B cell (primary cell): ENCODE results near the gene SAP30L. TPM values are rescaled to one million over a fixed set of nuclear protein-coding genes. Genes with fewer than 3 reads are reported as not detected.

Source experiments
- ATAC-seq: fragments of 200-7000 bp; cut with Tn5 transposase; one replicate; pipeline ENCODE4 v1.10.0; 2021; ENCODE audit warnings: low read depth, mild to moderate bottlenecking, moderate number of reproducible peaks, moderate library complexity
- CTCF ChIA-PET: fragments of 350-600 bp; sonication (Branson Sonifier 250); formaldehyde crosslinking; loops from one replicate; lab custom pipeline; 2021; ENCODE audit warnings: antibody characterized with exemption, inconsistent platforms; lab: Charles Lee
- POLR2A ChIA-PET: fragments of 350-600 bp; sonication (Branson Sonifier 250); formaldehyde crosslinking; loops from one replicate; lab custom pipeline; 2021; ENCODE audit warnings: antibody characterized with exemption; lab: Charles Lee
- DNase-seq: peaks from one replicate; pipeline ENCODE4 v3.0.0; 2013
- H2AFZ ChIP-seq: 2 replicates; pipeline ENCODE4 v1.6.1; 2012; ENCODE audit warnings: mild to moderate bottlenecking, low read depth, low read length; ENCODE audit not compliant: insufficient read depth, poor library complexity, severe bottlenecking
- H3K27ac ChIP-seq, 2 donors: 1 replicate in 1 of 2; 2 replicates in 1 of 2; pipeline ENCODE4 v1.5.1; 2012 to 2013; ENCODE audit warnings: low read length in 2 of 2, mild to moderate bottlenecking in 2 of 2, moderate library complexity in 1 of 2
- H3K27me3 ChIP-seq, 4 experiments: fragments of 200-600 bp in 1 of 4; sonication (generic) in 1 of 4; replicated peaks in 1 of 4; 1 replicate in 2 of 4; 2 replicates in 2 of 4; pipeline versions ENCODE4 v1.6.1 to v1.7.0; 2013 to 2016; ENCODE audit warnings: low read length in 3 of 4, mild to moderate bottlenecking in 2 of 4, mixed read lengths in 1 of 4, moderate library complexity in 1 of 4; ENCODE audit not compliant: insufficient read depth in 4 of 4, control insufficient read depth in 3 of 4; ENCODE audit errors: control extremely low read depth in 1 of 4
- H3K36me3 ChIP-seq, 2 experiments: replicated peaks in 1 of 2; 1 replicate in 1 of 2; 2 replicates in 1 of 2; pipeline versions ENCODE4 v1.6.1 to v1.7.1; 2013; ENCODE audit warnings: low read length in 1 of 2; ENCODE audit not compliant: insufficient read depth in 2 of 2, control insufficient read depth in 1 of 2; ENCODE audit errors: control extremely low read depth in 1 of 2, extremely low read depth in 1 of 2
- H3K4me1 ChIP-seq, 2 donors: fragments of 200-600 bp in 1 of 2; sonication (generic) in 1 of 2; 1 replicate in 1 of 2; 2 replicates in 1 of 2; pipeline versions ENCODE4 v1.5.1 to v1.6.1; 2013 to 2017; ENCODE audit warnings: low read length in 2 of 2; ENCODE audit not compliant: control insufficient read depth in 2 of 2, insufficient read depth in 2 of 2
- H3K4me2 ChIP-seq: replicated peaks from 2 replicates; pipeline ENCODE3; 2012; ENCODE audit warnings: mild to moderate bottlenecking, low read depth, low read length; ENCODE audit not compliant: poor library complexity, severe bottlenecking
- H3K4me3 ChIP-seq, 5 experiments: fragments of 200-600 bp in 1 of 5; sonication (generic) in 1 of 5; 1 replicate in 3 of 5; 2 replicates in 2 of 5; pipeline versions ENCODE4 v1.5.1 to v1.7.0; 2011 to 2016; ENCODE audit warnings: low read length in 4 of 5, mild to moderate bottlenecking in 4 of 5, low read depth in 2 of 5, control low read depth in 1 of 5, moderate library complexity in 1 of 5; ENCODE audit not compliant: insufficient read depth in 1 of 5; ENCODE audit errors: control extremely low read depth in 1 of 5, extremely low read depth in 1 of 5
- H3K79me2 ChIP-seq: fragments of 200-600 bp; sonication (generic); one replicate; pipeline ENCODE4 v1.6.0; 2016; ENCODE audit warnings: low read length; ENCODE audit not compliant: control insufficient read depth, insufficient read depth
- H3K9ac ChIP-seq: fragments of 200-600 bp; sonication (generic); 2 replicates; pipeline ENCODE4 v1.6.1; 2017; ENCODE audit warnings: mild to moderate bottlenecking, low read length, moderate library complexity
- H3K9me3 ChIP-seq, 3 donors: one replicate each; pipeline versions ENCODE4 v1.6.1 to v1.7.1; 2013; ENCODE audit warnings: low read length in 2 of 3; ENCODE audit not compliant: control insufficient read depth in 2 of 3, insufficient read depth in 1 of 3; ENCODE audit errors: control extremely low read depth in 1 of 3
- H4K20me1 ChIP-seq: 2 replicates; pipeline ENCODE4 v1.6.0; 2012; ENCODE audit warnings: mild to moderate bottlenecking, low read length; ENCODE audit not compliant: insufficient read depth, control insufficient read depth, poor library complexity, severe bottlenecking
- H3K27ac Mint-ChIP-seq: one replicate; pipeline ENCODE4 v1.8.0; 2021; ENCODE audit warnings: mixed read lengths
- H3K27me3 Mint-ChIP-seq: one replicate; pipeline ENCODE4 v1.8.0; 2021; ENCODE audit warnings: mixed read lengths
- H3K4me1 Mint-ChIP-seq: one replicate; pipeline ENCODE4 v1.8.0; 2021; ENCODE audit warnings: mixed read lengths
- H3K4me3 Mint-ChIP-seq: one replicate; pipeline ENCODE4 v1.8.0; 2021; ENCODE audit warnings: mixed read lengths
- H3K9me3 Mint-ChIP-seq: one replicate; pipeline ENCODE4 v1.8.0; 2022; ENCODE audit warnings: mixed read lengths; ENCODE audit not compliant: insufficient read depth
- CTCF ChIP-seq: fragments of 200-600 bp; IDR thresholded peaks from one replicate; pipeline ENCODE4 v1.8.0; 2022; ENCODE audit warnings: antibody characterized with exemption, mild to moderate bottlenecking
- EZH2 ChIP-seq: IDR thresholded peaks from 2 replicates; pipeline ENCODE4 v1.6.1; 2012; ENCODE audit warnings: borderline replicate concordance, low read depth, mild to moderate bottlenecking, moderate library complexity, low read length; ENCODE audit not compliant: insufficient read depth, poor library complexity, severe bottlenecking
- WGBS: methylation state at CpG from one replicate; pipeline ENCODE4 v1.1.5; 2013; ENCODE audit warnings: missing lambda C conversion rate; ENCODE audit not compliant: insufficient coverage; 5-methylcytosine and 5-hydroxymethylcytosine counted together
- intact Hi-C: fragments of 100-400 bp; cut with micrococcal nuclease; formaldehyde crosslinking; loops from one replicate; pipeline ENCODE4 v1.10.0; 2022
- polyA plus RNA-seq: library from polyadenylated mRNA; depleted of rRNA; stranded (reverse); fragments of >200 nt; gene quantifications from 2 replicates; pipeline ENCODE4 v1.2.3, GENCODE V29; 2012
- total RNA-seq, 2 donors: library from RNA; stranded (reverse); fragments of 120-200 nt in 1 of 2; gene quantifications; 1 replicate in 1 of 2; 2 replicates in 1 of 2; pipeline versions ENCODE4 v1.2.3 to v1.2.4, GENCODE V29; 2013 to 2022

Gene SAP30L
- total and polyA plus RNA-seq, 2 donors (not counting 1 experiment from before 2014, with no cell fraction given) = 34.8 to 41.5 TPM

GRCh38 chr5:154482528-154483449 is 37.0 kb downstream of the SAP30L start:
- no peak overlapping the region for H3K4me3 ChIP-seq
- peak overlapping the region; percentile 2 for H3K4me2 ChIP-seq
- H2AFZ ChIP-seq = no peak overlapping the region
- no peaks in the 10 kb centered on the region for H4K20me1 ChIP-seq
- intact Hi-C loops = no loop called here
- peaks cover 0 to 100% (median 86%) of the 10 kb centered on the region in 4 experiments for H3K27me3 ChIP-seq
- H3K79me2 ChIP-seq = no peaks in the 10 kb centered on the region
- ATAC-seq (no peak), DNase-seq (peak; percentile 36)
- no peak overlapping the region for H3K27ac ChIP-seq
- peaks cover 31% of the 10 kb centered on the region for H3K4me1 Mint-ChIP-seq
- H3K9ac ChIP-seq = no peak overlapping the region
- WGBS = 7% methylated on average over 44 of the region's 49 CpGs
- TF ChIP-seq EZH2 (no peak), CTCF (no peak)
- H3K27me3 Mint-ChIP-seq = peaks cover 84% of the 10 kb centered on the region
- no peak overlapping the region for H3K27ac Mint-ChIP-seq
- ChIA-PET CTCF (interaction anchor here (1.0 to 1.1 kb wide), 2 partner anchors 14 to 411 kb away, joined by 3 read pairs; no protein-coding TSS in a partner anchor), POLR2A (no interaction called here)
- H3K36me3 ChIP-seq = no peaks in the 10 kb centered on the region
- no peaks in the 10 kb centered on the region for H3K9me3 Mint-ChIP-seq
- peaks cover 36 to 42% of the 10 kb centered on the region in 2 donors for H3K4me1 ChIP-seq
- H3K4me3 Mint-ChIP-seq = no peak overlapping the region
- peaks cover 0 to 57% (median 9%) of the 10 kb centered on the region in 3 donors for H3K9me3 ChIP-seq
